Renal pelvis (tissue), 4 donors: ENCODE measurements around the gene FTL. TPM values are rescaled to one million over a fixed set of nuclear protein-coding genes. Genes with fewer than 3 reads are reported as not detected.

Source experiments
- DNase-seq: peaks from one replicate; pipeline ENCODE4 v3.0.0-alpha.2; 2013
- polyA plus RNA-seq, 3 donors: library from polyadenylated mRNA; unstranded; fragments of 120-200 nt; gene quantifications; one replicate each; pipeline ENCODE4 v1.2.1, GENCODE V29; 2013; ENCODE audit not compliant: insufficient read length in 3 of 3

Gene FTL
- polyA plus RNA-seq, 3 donors: 2,476 to 3,205 (median 2,712) TPM

DNA sequence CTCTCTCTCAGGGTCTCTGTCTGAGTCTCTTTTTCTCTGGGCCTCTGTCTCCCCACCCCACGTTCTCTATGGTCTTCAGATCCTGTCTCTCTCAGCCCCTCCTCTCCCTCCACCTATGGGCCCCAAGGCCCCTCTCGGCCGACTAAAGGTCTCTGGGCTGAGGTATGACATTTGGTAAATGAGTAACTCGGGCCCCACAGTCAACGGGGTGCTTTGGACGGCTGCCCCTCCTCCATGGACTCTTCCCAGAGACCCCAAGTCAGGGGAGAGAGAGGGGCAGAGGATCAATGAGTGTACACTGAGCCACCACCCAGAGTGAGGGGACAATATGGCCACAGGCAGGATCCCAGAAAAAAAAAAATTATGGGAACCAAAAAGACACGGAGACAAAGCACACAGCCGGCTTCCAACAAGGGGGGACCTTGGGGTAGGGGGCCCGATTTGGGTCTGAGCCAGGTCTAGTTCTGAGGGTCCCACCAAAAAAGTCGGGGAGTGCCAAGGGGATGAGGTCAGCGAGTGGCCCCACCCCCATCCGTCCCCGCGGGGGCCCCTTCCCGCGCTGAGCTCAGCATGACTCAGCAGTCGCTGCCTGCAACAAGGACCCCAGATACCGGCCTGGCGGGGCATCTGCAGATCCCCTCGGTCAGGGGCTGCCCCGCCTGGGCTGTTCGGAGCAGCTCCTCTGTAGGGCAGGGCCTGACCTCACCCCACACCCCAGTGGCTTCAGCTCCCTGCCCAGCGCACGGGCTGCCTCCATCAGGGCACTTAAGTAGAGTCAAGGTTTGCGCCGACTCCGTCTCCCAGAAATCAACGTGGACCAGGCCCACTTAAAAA, 1.5 kb upstream of the FTL start:
- peak; percentile 51 for DNase-seq

DNA sequence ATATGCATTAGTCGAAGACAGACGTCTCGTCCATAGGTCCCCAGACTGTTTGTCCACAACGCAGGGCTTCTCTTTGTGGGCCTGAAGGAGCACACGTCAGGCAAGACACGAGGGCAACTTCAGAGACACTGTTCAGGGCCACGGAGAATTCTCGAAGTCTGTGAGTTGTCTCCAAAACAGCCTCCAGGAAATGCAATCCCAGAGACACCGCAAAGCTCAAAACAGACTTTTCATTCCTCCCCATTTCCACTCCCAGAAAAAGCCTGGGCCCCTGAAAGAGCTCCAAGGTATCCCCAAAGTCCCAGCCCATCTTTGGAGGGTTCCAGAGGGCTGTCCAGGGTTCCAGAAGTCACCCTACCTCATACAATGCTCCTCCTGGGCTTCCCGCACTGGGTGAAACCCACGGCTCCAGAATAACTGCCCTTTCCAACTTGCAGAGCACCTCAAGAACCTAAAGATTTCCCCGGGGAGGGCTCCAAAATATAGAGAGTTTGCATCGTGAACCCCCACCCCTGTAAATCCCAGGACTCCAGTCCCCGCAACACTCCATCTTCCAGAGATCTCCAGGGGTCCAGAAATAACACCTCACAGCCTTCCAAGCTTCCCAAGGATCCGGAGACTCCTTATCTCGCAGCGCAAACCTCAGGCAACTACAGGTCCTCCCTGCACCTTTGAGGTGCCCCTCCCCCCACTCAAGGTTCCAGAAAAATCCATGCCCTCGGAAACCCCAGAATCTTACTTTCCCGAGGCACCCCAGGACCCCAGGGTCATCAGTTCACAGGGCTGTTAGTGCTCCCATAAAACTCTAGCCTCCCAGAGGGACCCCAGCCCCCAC, 687 bp upstream of the FTL start:
- no peak for DNase-seq

DNA sequence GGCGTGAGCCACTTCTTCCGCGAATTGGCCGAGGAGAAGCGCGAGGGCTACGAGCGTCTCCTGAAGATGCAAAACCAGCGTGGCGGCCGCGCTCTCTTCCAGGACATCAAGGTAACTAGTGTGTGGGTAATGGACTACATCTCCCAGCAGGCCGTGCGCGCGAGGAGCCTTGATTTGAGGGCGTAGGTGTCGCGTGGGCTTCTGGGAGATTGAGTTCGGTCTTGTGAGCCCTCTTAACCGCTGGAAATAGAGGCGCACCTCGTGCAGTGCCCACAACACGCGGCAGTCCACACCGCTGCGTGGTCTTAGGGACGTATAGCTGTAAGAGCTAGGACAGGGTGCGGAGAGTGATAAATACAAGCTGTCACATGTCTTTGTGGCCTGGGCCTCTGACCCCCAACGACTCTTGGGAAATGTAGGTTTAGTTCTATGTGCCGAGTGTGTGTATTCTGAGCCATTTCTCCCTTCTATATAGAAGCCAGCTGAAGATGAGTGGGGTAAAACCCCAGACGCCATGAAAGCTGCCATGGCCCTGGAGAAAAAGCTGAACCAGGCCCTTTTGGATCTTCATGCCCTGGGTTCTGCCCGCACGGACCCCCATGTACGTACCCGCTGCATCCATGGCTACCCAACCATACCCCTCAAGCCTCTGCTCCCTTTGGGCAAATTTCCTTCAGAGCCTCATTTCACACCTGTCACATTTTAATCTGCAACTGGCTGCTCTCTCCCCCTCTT, 864 bp downstream of the FTL start:
- DNase-seq: peak; percentile 87

DNA sequence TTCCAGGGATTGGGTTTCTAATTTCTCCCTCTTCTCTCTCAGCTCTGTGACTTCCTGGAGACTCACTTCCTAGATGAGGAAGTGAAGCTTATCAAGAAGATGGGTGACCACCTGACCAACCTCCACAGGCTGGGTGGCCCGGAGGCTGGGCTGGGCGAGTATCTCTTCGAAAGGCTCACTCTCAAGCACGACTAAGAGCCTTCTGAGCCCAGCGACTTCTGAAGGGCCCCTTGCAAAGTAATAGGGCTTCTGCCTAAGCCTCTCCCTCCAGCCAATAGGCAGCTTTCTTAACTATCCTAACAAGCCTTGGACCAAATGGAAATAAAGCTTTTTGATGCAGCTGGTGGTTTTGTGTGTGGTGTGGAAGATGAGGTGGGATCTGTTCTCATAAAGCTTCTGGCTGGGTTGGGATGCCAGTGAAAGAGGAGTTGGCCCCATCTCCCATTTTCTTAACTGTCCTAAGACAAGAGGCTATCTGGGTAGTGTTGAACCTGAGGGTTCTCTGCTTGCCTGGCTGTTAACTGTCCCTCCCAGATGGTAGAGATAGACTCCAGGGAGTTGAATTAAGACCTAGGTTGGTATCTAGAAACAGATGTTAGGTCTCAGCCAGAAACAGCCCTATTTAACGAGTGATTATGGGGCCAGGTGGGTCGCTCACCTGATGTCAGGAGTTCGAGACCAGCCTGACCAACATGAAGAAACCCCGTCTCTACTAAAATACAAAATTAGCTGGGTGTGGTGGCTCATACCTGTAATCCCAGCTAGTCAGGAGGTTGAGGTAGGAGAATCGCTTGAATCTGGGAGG, 1.6 kb downstream of the FTL start:
- DNase-seq: no peak

DNA sequence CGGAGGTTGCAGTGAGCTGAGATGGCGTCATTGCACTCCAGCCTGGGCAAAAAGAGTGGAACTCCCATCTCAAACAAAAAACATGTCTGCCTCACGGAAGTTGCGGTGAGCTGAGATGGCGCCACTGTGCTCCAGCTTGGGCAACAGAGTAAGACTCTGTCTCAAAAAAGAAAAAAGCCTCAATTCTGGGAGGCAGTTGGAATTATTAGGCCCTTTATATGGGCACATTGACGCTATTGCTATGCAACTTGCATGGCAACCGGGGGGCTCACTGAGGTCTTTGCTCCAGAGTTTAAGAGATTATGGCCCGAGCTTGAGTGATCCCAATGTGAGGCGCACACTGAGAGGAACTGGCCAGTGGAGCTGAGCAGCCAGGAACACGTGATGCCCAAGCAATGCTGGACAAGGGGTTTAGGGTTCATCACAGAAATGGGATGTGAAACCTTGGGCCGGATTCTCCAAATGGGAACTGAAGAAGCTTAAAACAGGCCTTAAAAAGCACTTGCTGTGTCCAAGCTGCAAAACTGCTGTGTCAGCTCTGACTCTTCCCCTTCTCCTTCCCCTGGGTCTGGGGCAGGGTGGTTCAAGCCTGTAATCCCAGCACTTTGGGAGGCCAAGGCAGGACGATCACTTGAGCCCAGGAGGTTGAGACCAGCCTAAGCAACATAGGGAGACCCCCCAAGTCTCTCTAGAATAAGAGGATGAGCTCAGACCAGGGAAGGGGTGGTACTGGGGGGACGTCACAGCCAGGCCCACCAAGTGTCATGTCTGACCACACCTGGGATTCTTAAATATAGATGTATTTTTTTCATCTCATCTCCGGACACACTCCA, 2.5 kb downstream of the FTL start:
- no peak for DNase-seq

DNA sequence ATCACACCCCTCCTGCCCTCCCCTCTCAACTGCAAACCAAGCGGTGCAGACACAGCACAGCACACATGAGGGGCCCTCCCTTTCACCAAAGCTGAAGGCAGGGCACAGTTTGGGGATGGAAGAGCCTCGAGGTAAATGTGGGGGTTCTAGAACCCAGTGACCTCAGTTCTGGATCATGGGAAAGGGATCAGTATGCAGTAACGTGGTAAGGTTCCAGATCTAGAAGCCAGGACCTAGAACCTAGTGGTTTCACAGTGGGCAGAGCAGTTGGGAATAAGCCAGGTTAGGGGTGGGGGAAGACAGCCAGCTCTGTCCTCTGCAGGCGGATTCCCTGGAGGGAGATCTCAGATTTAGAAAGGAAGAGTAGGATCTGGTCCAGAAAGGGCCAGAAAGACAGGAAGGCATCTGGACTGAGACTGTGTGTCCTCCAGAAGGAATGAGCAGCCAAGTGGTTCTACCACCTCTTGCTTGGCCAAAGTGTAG, 3.1 kb downstream of the FTL start:
- DNase-seq: no peak

DNA sequence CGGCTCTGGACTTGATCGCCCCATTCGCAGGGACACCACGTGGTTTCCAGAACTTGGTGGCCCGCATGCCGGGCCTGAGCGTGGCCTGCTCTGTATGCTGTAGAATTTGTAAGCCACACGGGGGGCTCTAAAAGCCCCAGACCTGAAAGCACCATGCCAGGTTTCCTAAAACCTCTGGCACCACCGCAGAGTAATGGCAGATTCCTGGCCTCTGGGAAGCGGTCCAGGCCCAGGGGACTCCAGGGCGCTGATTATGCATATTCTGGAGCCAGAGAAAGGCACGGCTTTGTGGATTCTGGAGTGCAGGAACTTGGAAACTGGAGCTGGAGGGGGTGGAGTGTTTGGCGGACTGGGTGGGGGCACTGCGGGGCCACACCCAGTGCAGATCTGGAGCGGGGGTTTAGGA, 3.7 kb downstream of the FTL start:
- DNase-seq: no peak

DNA sequence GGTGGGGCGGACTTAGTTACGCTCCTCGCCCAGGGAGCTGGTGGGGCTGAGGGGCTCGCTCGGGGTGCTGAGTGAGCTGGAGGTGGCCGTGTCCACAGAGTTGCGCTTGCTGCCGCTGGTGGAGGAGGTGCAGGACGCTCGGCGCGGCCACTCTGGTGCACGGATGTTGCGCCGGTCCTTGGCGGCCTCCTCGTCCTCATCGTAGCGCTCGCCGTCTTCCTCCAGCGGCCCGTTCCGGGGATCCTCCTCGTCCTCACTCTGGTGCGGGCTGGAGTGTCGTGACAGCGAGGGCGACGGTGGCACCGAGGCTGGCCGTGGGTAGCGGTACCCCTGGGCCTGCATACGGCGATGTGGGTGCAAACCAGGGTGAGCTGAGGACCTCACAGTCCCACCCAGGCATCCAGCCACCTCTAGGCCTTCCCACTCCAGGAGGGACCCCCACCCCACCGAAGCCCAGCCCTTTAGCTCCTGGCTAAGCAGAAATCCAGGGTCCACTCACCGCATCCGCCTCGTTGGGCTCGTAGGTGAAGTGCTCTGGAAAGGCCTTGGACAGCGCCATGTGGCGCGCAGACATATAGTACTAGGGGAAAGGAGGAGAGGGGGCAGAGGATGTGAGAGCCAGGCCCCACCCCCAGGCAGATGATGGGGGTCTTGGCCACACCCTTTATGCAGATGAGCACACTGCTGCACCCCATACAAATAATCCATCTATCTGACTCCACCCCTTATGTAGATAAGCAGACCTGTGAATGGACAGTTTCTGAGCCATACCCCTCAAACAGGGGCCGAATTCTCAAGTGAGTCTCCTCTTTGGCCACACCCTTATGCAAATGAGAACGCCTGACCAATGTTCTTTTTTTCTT, 4.4 kb downstream of the FTL start:
- no peak for DNase-seq

DNA sequence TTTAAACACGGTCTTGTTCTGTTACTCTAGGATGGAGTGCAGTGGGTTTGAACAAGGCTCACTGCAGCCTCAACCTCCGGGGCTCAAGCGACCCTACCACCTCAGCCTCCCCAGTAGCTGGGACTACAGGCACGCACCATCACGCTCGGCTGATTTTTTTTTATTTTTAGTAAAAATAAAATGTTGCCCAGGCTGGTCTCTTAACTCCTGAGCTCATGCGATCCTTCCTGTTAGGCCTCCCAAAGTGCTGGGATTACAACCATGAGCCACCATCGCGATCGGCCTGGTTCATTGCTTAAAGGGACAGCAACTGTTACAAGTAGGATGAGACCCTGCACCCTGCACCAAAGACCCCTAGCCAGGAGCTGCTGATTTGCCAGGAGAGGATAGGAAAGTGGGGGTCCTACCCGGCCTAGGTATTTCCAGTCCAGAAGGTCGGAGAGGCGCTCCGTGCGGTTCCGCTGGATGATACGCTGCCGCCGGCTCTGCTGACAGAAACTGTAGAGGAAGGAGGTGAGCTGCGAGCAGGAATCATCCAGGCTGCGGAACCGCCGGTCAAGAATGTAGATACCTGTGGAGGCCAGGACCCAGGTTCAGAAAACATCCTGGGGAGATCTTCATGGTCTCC, 5.1 kb downstream of the FTL start:
- DNase-seq: no peak

DNA sequence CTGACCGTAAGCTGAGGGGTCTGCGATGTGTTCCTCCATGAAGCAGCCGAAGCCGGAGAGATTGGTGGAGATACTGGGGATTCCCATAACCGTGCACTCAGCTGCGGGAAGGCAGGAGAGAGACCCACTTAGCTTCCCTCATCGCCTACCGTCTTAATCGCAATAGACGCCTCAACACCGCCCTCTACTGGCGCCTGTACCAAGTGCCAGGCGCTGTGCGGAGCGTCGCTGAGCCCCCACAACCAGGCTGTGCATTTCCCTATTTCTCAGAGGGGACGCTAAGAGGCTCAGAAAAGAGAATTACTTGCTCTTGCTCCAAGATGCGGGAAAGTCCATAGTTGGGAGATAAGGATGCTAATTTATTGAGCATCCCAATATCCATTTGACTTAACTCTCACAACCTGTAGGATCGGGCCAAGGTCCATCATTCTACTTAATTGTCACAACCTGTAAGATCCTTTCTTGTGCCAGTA, 5.8 kb downstream of the FTL start:
- DNase-seq: peak; percentile 81

DNA sequence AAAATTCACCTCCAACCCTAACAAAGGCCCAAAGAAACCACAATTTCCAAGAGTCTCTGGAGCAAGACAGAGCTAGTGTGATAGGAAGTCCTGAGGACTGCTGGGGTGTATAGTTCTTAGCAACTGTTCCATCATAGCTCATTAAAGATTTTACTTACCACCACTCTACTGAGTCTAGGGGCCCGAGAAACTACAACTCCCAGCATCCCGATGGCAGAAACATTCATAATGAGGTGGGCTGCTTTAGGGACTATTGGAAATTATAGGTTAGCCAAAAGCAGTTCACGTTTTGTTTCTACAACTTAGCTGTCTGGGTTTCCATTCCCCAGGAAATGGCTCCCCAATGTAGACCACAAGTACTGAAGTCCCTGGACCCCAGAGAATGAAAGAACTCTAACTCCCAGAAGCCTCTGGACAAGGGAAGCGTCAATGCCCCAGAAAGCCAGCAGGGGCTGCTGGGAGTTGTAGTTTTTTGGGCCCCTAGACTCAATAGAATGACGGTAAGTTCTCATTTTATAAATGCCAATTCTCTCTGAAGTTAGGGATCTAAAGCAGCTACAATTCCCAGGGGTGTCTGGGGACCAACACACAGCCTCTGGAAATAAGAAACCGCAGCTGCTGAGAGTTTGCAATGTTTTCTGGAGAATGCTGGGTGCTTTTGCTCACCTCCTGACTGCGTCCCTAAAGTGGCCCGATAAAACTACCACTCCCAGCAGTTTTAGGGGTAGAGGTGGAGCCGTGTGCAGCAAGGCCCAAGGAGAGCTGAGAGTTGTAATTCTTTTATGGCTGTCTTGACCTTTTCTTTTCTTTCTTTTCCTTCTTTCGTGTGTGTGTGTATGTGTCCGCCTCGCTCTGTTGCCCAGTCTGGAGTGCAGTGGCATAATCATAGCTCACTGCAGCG, 11.1 kb downstream of the FTL start:
- DNase-seq: no peak

DNA sequence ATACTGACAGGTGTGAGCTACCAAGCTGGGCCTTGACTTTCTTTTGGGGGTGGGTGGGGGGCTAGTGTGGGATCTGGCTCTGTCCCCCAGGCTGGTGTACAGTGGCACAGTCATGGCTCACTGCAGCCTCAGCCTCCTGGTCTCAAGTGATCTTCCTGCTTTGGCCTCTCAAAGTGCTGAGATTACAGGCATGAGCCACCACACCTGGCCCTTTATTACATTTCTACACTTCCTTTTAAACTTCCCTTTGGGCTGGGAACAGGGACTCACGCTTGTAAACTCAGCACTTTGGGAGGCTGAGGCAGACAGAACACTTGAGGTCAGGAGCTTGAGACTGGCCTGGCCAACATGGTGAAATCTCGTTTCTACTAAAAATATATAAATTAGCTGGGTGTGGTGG, 12.0 kb downstream of the FTL start:
- DNase-seq: no peak

DNA sequence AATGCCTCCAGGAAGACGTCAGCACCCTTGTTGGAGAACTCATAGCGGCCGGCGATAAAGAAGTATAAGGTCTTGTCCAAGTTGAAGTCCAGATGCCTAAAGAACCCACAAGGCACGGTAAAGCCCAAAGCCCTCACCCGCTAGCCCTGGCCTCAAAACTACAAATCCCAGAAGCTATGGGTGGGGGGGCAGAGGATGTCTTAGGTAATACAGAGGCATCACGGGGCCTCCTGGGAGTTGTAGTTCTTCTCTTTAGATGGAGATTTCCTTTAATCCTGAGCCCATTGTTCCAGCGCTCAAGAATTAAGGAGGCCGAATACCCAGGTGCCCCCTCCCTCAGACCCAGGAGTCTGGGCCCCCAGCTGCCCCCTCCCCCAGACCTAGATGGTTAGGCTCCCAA, 17.2 kb downstream of the FTL start:
- DNase-seq: no peak

DNA sequence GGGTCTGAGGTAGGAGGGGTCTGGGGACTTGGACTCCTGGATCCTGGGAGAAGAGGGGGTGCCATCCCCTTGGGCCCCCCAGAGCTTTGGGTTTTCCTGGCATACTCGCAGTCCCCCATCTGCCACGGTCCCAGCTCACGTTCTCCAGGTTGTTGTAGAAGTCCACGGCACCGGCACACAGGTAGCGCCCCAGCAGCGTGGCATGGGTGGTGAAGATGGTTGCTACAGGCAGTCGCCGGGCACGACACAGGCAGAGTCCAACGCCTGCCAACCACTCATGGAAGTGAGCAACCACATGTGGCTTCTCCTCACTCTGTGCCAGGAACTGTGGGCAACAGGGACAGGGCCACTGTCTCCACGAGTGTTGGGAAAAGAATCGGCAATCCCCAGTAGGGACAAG, 20.6 kb downstream of the FTL start:
- DNase-seq: no peak

DNA sequence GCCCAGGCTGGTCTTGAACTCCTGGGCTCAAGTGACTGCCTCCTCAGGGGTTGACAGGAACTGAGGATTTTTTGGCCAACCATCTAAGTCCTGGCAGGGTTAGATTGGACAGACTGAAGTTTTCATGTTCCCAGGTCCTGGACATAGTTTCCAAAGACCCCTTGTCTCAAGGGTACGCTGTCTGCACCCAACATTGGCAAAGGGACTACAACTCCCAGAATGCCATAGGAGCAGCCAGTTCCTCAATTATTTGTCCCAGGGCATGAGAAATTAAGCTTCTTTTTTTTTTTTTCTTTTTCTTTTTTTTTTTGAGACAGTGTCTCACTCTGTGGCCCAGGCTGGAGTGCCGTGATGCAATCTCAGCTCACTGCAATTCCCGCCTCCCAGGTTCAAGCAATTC, 21.1 kb downstream of the FTL start:
- DNase-seq: no peak

DNA sequence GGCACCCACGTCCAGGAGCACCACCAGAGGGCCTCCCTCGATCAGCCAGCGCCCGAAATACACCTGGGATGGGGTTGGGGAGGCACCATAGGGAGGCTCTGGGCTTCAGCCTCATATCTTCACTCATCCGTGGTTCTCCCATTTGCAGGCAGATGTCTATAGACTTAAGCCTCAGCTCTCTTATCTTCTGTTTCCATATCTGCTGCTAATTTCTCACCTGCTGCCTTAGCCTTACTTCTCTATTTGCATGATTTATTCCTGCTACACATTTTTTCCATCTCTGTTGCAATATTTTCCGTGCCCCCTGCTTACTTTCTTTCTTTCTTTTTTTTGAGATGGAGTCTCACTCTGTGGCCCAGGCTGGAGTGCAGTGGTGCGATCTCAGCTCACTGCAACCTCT, 22.2 kb downstream of the FTL start:
- no peak for DNase-seq

DNA sequence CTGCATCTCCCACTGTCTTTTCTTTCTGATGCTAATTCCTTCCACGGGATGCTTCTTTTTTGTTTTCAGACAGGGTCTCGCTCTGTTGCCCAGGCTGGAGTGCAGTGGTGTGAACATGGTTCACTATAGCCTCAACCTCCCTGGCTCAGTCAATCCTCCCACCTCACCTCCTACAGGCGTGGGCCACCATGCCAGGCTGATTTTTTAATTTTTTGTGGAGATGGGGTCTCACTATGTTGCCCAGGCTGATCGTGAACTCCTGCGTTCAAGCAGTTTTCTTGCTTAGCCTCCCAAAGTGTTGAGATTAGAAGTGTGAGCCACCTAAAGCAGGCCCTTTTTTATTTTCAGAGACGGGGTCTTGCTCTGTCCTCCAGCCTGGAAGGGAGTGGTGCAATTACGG, 23.2 kb downstream of the FTL start:
- DNase-seq: no peak

DNA sequence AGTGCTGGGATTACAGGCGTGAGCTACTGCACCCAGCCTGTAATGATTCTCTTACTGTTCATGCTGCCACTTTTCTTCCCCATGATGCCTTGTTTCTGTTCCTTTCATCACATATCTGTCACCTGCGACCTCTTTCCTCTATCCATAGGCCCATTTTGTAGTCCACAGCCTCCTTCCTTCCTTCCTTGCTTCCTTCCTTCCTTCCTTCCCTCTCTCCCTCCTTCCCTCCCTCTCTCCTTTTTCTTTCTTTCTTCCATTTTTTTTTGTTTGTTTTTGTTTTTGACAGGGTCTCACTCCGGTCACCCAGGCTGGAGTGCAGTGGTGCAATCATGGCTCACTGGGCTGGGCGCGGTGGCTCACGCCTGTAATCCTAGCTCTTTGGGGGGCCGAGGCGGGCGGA, 23.8 kb downstream of the FTL start:
- DNase-seq: no peak
